Activated CD4-positive, alpha-beta T cell treated with anti-CD3 and anti-CD28 coated beads, Interleukin-2, amount 50 U/mL, for 16 hours (primary cell): ENCODE data around the gene SPESP1.
"Not testable (repeated sequence)": the region's sequence is repeated elsewhere in the genome, so short reads cannot be mapped to it uniquely, and the experiment has no call there.

Source experiments
- DNase-seq: peaks from one replicate; pipeline ENCODE4 v3.0.0-alpha.2; 2020

Gene SPESP1

GRCh38 chr15:68966996-68967395 is 36.7 kb downstream of the SPESP1 start:
- no peak for DNase-seq

- no peak for DNase-seq
Observed at GRCh38 chr15:68967948-68968347, 37.6 kb downstream of the SPESP1 start.

GRCh38 chr15:68969298-68969697 is 39.0 kb downstream of the SPESP1 start:
- no peak for DNase-seq

GRCh38 chr15:68972201-68973065 is 42.1 kb downstream of the SPESP1 start:
- no peak for DNase-seq

- not testable (repeated sequence) for DNase-seq
Observed at GRCh38 chr15:68975651-68976160, 45.4 kb downstream of the SPESP1 start.

GRCh38 chr15:68977426-68977825 is 47.1 kb downstream of the SPESP1 start:
- not testable (repeated sequence) for DNase-seq

- DNase-seq, result no peak
Observed at GRCh38 chr15:68979006-68979405, 48.7 kb downstream of the SPESP1 start.

GRCh38 chr15:68979816-68980215 is 49.5 kb downstream of the SPESP1 start:
- DNase-seq, result no peak

- no peak for DNase-seq
Observed at GRCh38 chr15:68980786-68981185, 50.5 kb downstream of the SPESP1 start.

GRCh38 chr15:68981941-68982340 is 51.6 kb downstream of the SPESP1 start:
- no peak for DNase-seq

GRCh38 chr15:68982976-68983563 is 52.7 kb downstream of the SPESP1 start:
- DNase-seq, result no peak

- no peak for DNase-seq
Observed at GRCh38 chr15:68983961-68984481, 53.7 kb downstream of the SPESP1 start.

- no peak for DNase-seq
Observed at GRCh38 chr15:68984586-68984985, 54.3 kb downstream of the SPESP1 start.

- no peak for DNase-seq
Observed at GRCh38 chr15:68985361-68985891, 55.1 kb downstream of the SPESP1 start.

GRCh38 chr15:68986322-68986721 is 56.0 kb downstream of the SPESP1 start:
- DNase-seq, result no peak

GRCh38 chr15:68987120-68987519 is 56.8 kb downstream of the SPESP1 start:
- DNase-seq, result no peak

GRCh38 chr15:68987676-68988075 is 57.4 kb downstream of the SPESP1 start:
- no peak for DNase-seq

- DNase-seq, result no peak
Observed at GRCh38 chr15:68989541-68990230, 59.4 kb downstream of the SPESP1 start.

GRCh38 chr15:68990231-68990991 is 60.1 kb downstream of the SPESP1 start:
- no peak for DNase-seq

GRCh38 chr15:68990992-68991500 is 60.7 kb downstream of the SPESP1 start:
- no peak for DNase-seq

- no peak for DNase-seq
Observed at GRCh38 chr15:68991723-68992122, 61.4 kb downstream of the SPESP1 start.

GRCh38 chr15:68992696-68993095 is 62.4 kb downstream of the SPESP1 start:
- no peak for DNase-seq
